ENCODE results near the gene UNK.

DNA sequence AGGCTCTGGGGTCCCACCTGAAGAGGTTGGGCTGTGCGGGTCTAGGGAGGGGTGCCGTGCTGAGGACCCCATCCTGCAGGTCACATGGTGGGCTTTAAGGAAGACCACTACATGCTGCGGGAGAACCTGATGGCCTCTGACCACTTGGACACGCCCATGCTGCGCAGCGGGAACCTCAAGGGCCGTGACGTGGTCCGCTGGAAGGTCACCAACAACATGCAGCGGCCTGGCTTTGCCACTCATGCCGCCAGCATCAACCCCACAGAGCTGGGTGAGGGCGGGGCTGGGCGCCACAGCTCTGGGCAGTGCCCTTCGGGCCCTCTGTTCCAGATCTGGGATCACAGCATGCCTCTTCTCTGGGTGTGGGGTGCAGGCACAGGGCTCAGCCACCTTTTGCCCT, 44.8 kb upstream of the UNK start:
- TF ChIP-seq, protein P1, sequence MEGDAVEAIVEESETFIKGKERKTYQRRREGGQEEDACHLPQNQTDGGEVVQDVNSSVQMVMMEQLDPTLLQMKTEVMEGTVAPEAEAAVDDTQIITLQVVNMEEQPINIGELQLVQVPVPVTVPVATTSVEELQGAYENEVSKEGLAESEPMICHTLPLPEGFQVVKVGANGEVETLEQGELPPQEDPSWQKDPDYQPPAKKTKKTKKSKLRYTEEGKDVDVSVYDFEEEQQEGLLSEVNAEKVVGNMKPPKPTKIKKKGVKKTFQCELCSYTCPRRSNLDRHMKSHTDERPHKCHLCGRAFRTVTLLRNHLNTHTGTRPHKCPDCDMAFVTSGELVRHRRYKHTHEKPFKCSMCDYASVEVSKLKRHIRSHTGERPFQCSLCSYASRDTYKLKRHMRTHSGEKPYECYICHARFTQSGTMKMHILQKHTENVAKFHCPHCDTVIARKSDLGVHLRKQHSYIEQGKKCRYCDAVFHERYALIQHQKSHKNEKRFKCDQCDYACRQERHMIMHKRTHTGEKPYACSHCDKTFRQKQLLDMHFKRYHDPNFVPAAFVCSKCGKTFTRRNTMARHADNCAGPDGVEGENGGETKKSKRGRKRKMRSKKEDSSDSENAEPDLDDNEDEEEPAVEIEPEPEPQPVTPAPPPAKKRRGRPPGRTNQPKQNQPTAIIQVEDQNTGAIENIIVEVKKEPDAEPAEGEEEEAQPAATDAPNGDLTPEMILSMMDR (IDR thresholded peaks at IDR 0.05 in 8 of 11, conservative IDR thresholded peaks at IDR 0.05 in 3 of 11) = no peak
- no peak for TF ChIP-seq POLR2A (IDR thresholded peaks at IDR 0.05)
- TF ChIP-seq POLR2AphosphoS5 (IDR thresholded peaks at IDR 0.05) = peak in 2 of 3 donors; percentile 36 to 61

All from spleen (tissue), 7 donors.